Gastrocnemius medialis (tissue), 4 donors: ENCODE data around the gene NELFB. TPM values are rescaled to one million over a fixed set of nuclear protein-coding genes. Genes with fewer than 3 reads are reported as not detected.

Source experiments
- ATAC-seq, 2 donors: fragments of 150-250 bp; one replicate each; pipeline ENCODE4 v1.9.1; 2016
- DNase-seq, 2 donors: peaks; one replicate each; pipeline ENCODE4 v3.0.0-alpha.2; 2019
- H3K27ac ChIP-seq, 4 donors: fragments of 200-600 bp; sonication (generic); 1 replicate in 1 of 4; 2 replicates in 3 of 4; pipeline ENCODE4 v1.5.1; 2016 to 2018; ENCODE audit warnings: mild to moderate bottlenecking in 2 of 4, moderate library complexity in 1 of 4
- H3K27me3 ChIP-seq, 3 donors: fragments of 200-600 bp; sonication (generic) in 2 of 3; 1 replicate in 1 of 3; 2 replicates in 2 of 3; pipeline versions ENCODE4 v1.5.1 to v1.6.0; 2016 to 2019; ENCODE audit warnings: mild to moderate bottlenecking in 1 of 3, moderate library complexity in 1 of 3
- H3K36me3 ChIP-seq, 2 donors: fragments of 200-600 bp; sonication (generic) in 1 of 2; one replicate each; pipeline ENCODE4 v1.5.1; 2017 to 2018
- H3K4me1 ChIP-seq, 2 donors: fragments of 200-600 bp; sonication (generic) in 1 of 2; one replicate each; pipeline ENCODE4 v1.5.1; 2016 to 2017; ENCODE audit warnings: mild to moderate bottlenecking in 2 of 2
- H3K4me3 ChIP-seq, 4 donors: fragments of 200-600 bp; sonication (generic) in 3 of 4; 1 replicate in 1 of 4; 2 replicates in 3 of 4; pipeline ENCODE4 v1.5.1; 2016 to 2019; ENCODE audit warnings: mild to moderate bottlenecking in 2 of 4
- H3K9me3 ChIP-seq, 3 donors: fragments of 200-600 bp; sonication (generic) in 2 of 3; 1 replicate in 1 of 3; 2 replicates in 2 of 3; pipeline ENCODE4 v1.5.1; 2016 to 2019
- CTCF ChIP-seq, 5 experiments: fragments of 450-650 bp in 3 of 5; fragments of 200-600 bp in 2 of 5; sonication (generic) in 2 of 5; IDR thresholded peaks in 4 of 5; conservative IDR thresholded peaks in 1 of 5; 1 replicate in 4 of 5; 2 replicates in 1 of 5; pipeline ENCODE4 v1.5.1; 2016 to 2019; ENCODE audit warnings: antibody characterized with exemption in 5 of 5, mild to moderate bottlenecking in 3 of 5, moderate library complexity in 3 of 5
- POLR2A ChIP-seq, 2 donors: fragments of 450-650 bp; IDR thresholded peaks; one replicate each; pipeline ENCODE4 v1.6.1; 2017; ENCODE audit warnings: antibody characterized with exemption in 2 of 2, mild to moderate bottlenecking in 2 of 2, moderate library complexity in 2 of 2
- in situ Hi-C, 4 donors: fragments of 200-750 bp; cut with MboI; loops; one replicate each; pipeline versions ENCODE4 v1.15.0 to v1.8.0; 2017; ENCODE audit warnings: low sequenced_read_pairs in 4 of 4
- intact Hi-C: fragments of 100-400 bp; cut with DNase I; formaldehyde crosslinking; loops from one replicate; pipeline ENCODE4 v1.15.1; 2023; ENCODE audit warnings: low total_unique reads
- total RNA-seq, 4 donors: library from RNA; depleted of rRNA; stranded (reverse); fragments of >200 nt; gene quantifications; one replicate each; pipeline versions ENCODE4 v1.1.0 to v1.2.3, GENCODE V29; 2016

NELFB gene
- total RNA-seq, 4 donors from 2014 or later, result 21.6 to 61.5 (median 39.4) TPM

- no peaks in the 10 kb centered on the region for H3K4me1 ChIP-seq
- DNase-seq, result no peak
- ATAC-seq, result no peak
- TF ChIP-seq POLR2A (IDR thresholded peaks at IDR 0.05), result no peak
- TF ChIP-seq CTCF (IDR thresholded peaks at IDR 0.05 in 4 of 5, conservative IDR thresholded peaks at IDR 0.05 in 1 of 5), result no peak
- H3K4me3 ChIP-seq, result no peak overlapping the region
- intact Hi-C loops, result no loop called here
- no peak overlapping the region for H3K27ac ChIP-seq
- no peaks in the 10 kb centered on the region for H3K36me3 ChIP-seq
- no peaks in the 10 kb centered on the region for H3K9me3 ChIP-seq
- peaks cover 1 to 12% (median 4%) of the 10 kb centered on the region in 3 donors for H3K27me3 ChIP-seq
- in situ Hi-C loops, result no loop called here
Observed at GRCh38 chr9:137321726-137322361, 66.7 kb downstream of the NELFB start.

Other genes with a start within 250 kb of the NELFB start
- gene ABCA2, start 227.1 kb upstream of the NELFB start, total RNA-seq, result 10 to 100 TPM; 14.1 to 20.0 (median 16.7) TPM
- not detected for gene FUT7, start 223.2 kb upstream of the NELFB start, total RNA-seq
- gene NPDC1, start 209.2 kb upstream of the NELFB start, total RNA-seq, result 10 to 100 TPM; 11.3 to 22.3 (median 19.0) TPM
- gene ENTPD2, start 201.3 kb upstream of the NELFB start, total RNA-seq, result under 1 TPM in 2 of 4 donors, not detected in 2; 0.22 to 0.55 TPM
- under 1 TPM in 3 of 4 donors, not detected in 1; 0.16 to 0.24 (median 0.17) TPM for gene SAPCD2, start 184.8 kb upstream of the NELFB start, total RNA-seq
- gene UAP1L1, start 177.8 kb upstream of the NELFB start, total RNA-seq, result 1 to 10 TPM in 2 of 4 donors, under 1 TPM in 2; 0.49 to 2.5 (median 1.5) TPM
- 10 to 100 TPM; 15.9 to 31.9 (median 21.1) TPM for gene MAN1B1, start 168.3 kb upstream of the NELFB start, total RNA-seq
- 10 to 100 TPM; 36.9 to 63.1 (median 55.9) TPM for gene DPP7, start 140.6 kb upstream of the NELFB start, total RNA-seq
- not detected for gene GRIN1, start 116.2 kb upstream of the NELFB start, total RNA-seq
- gene LRRC26, start 85.3 kb upstream of the NELFB start, total RNA-seq, result not detected
- gene TMEM210, start 83.3 kb upstream of the NELFB start, total RNA-seq, result not detected
- 10 to 100 TPM; 10.2 to 12.4 (median 10.8) TPM for gene ANAPC2, start 66.8 kb upstream of the NELFB start, total RNA-seq
- gene SSNA1, start 66.7 kb upstream of the NELFB start, total RNA-seq, result 100 to 1,000 TPM in 2 of 4 donors, 10 to 100 TPM in 2; 73.3 to 164 (median 94.4) TPM
- gene TPRN, start 54.6 kb upstream of the NELFB start, total RNA-seq, result 10 to 100 TPM in 1 of 4 donors, 1 to 10 TPM in 3; 3.4 to 10.2 (median 6.3) TPM
- gene TMEM203, start 49.7 kb upstream of the NELFB start, total RNA-seq, result 10 to 100 TPM; 24.7 to 45.9 (median 32.0) TPM
- 1 to 10 TPM; 2.4 to 5.0 (median 4.1) TPM for gene NDOR1, start 49.6 kb upstream of the NELFB start, total RNA-seq
- gene RNF208, start 33.1 kb upstream of the NELFB start, total RNA-seq, result 1 to 10 TPM; 1.1 to 6.5 (median 1.5) TPM
- under 1 TPM in 1 of 4 donors, not detected in 3; 0.42 TPM for gene CYSRT1, start 30.2 kb upstream of the NELFB start, total RNA-seq
- not detected for gene RNF224, start 27.8 kb upstream of the NELFB start, total RNA-seq
- not detected for gene SLC34A3, start 24.4 kb upstream of the NELFB start, total RNA-seq
- gene TUBB4B, start 14.0 kb upstream of the NELFB start, total RNA-seq, result 100 to 1,000 TPM; 222 to 495 (median 363) TPM
- gene STPG3, start 4.0 kb upstream of the NELFB start, total RNA-seq, result not detected
- 1 to 10 TPM; 1.2 to 2.8 (median 1.7) TPM for gene TOR4A, start 22.4 kb downstream of the NELFB start, total RNA-seq
- gene NRARP, start 46.9 kb downstream of the NELFB start, total RNA-seq, result 1 to 10 TPM; 1.9 to 5.4 (median 3.4) TPM
- gene EXD3, start 167.8 kb downstream of the NELFB start, total RNA-seq, result 10 to 100 TPM in 1 of 4 donors, 1 to 10 TPM in 3; 4.8 to 12.5 (median 6.4) TPM
- 1 to 10 TPM in 3 of 4 donors, under 1 TPM in 1; 0.41 to 2.5 (median 1.8) TPM for gene NOXA1, start 168.1 kb downstream of the NELFB start, total RNA-seq
- gene ENTPD8, start 186.0 kb downstream of the NELFB start, total RNA-seq, result under 1 TPM in 1 of 4 donors, not detected in 3; 0.23 TPM
- gene NSMF, start 204.0 kb downstream of the NELFB start, total RNA-seq, result 1 to 10 TPM; 4.4 to 8.4 (median 7.1) TPM